ENCODE data around the gene MGST1.
"Not testable (repeated sequence)": the region's sequence is repeated elsewhere in the genome, so short reads cannot be mapped to it uniquely, and the experiment has no call there.

The MGST1 gene

GRCh38 chr12:16358878-16359277, 11.4 kb downstream of the MGST1 start:
- no peak for DNase-seq

GRCh38 chr12:16359512-16360491, 12.4 kb downstream of the MGST1 start:
- no peak for DNase-seq

- no peak for DNase-seq
Observed at GRCh38 chr12:16361142-16361783, 13.8 kb downstream of the MGST1 start.

GRCh38 chr12:16362550-16362949, 15.1 kb downstream of the MGST1 start:
- DNase-seq = no peak

GRCh38 chr12:16369156-16369555, 21.7 kb downstream of the MGST1 start:
- no peak for DNase-seq

GRCh38 chr12:16370096-16370495, 22.7 kb downstream of the MGST1 start:
- no peak for DNase-seq

- not testable (repeated sequence) for DNase-seq
Observed at GRCh38 chr12:16382652-16383312, 35.3 kb downstream of the MGST1 start.

- DNase-seq = no peak
Observed at GRCh38 chr12:16384732-16385131, 37.3 kb downstream of the MGST1 start.

- no peak for DNase-seq
Observed at GRCh38 chr12:16385782-16386646, 38.6 kb downstream of the MGST1 start.

GRCh38 chr12:16387919-16388318, 40.5 kb downstream of the MGST1 start:
- DNase-seq = no peak

- DNase-seq = no peak
Observed at GRCh38 chr12:16389594-16389993, 42.1 kb downstream of the MGST1 start.

- no peak for DNase-seq
Observed at GRCh38 chr12:16392846-16393535, 45.5 kb downstream of the MGST1 start.

GRCh38 chr12:16399101-16399500, 51.7 kb downstream of the MGST1 start:
- DNase-seq = no peak

GRCh38 chr12:16401835-16402234, 54.4 kb downstream of the MGST1 start:
- DNase-seq = not testable (repeated sequence)

GRCh38 chr12:16407346-16407745, 59.9 kb downstream of the MGST1 start:
- no peak for DNase-seq
